ENCODE data around the gene GMCL2. TPM values are rescaled to one million over a fixed set of nuclear protein-coding genes. Genes with fewer than 3 reads are reported as not detected.

GMCL2 gene
- total RNA-seq, 4 donors from 2014 or later = not detected

DNA sequence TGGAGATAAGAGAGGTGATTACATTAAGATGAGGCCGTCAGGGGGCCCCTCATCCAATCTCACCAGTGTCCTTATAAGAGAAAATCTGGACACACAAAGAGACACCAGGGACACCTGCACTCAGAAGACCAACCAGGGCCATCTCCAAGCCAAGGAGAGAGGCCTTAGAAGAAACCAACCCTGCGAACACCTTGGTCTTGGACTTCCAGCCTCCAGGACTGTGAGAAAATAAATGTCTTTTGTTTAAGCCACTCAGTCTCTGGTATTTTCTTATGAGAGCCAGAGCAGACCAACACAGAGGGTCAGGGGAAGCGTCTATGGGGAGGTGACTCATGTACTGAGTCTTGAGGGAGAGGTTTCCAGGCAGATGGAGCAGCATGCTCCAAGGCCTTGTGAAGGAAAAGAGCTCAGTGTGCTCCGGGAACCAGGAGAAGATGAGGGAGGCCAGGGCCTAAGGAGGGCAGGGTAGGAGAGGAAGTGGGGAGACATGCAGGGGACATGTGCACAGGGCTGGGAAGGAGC, 40.0 kb upstream of the GMCL2 start:
- Histone ChIP-seq H3K9me3 (no peaks in the 10 kb centered on the region), H3K27ac (peak overlapping the region; percentile 76 to 84 (median 82)), H3K36me3 (peaks cover 0 to 27% (median 2%) of the 10 kb centered on the region in 4 donors), H3K4me1 (peaks cover 21 to 67% (median 37%) of the 10 kb centered on the region in 4 donors), H3K27me3 (no peaks in the 10 kb centered on the region), H3K4me3 (no peak overlapping the region)
- TF ChIP-seq, protein P1, sequence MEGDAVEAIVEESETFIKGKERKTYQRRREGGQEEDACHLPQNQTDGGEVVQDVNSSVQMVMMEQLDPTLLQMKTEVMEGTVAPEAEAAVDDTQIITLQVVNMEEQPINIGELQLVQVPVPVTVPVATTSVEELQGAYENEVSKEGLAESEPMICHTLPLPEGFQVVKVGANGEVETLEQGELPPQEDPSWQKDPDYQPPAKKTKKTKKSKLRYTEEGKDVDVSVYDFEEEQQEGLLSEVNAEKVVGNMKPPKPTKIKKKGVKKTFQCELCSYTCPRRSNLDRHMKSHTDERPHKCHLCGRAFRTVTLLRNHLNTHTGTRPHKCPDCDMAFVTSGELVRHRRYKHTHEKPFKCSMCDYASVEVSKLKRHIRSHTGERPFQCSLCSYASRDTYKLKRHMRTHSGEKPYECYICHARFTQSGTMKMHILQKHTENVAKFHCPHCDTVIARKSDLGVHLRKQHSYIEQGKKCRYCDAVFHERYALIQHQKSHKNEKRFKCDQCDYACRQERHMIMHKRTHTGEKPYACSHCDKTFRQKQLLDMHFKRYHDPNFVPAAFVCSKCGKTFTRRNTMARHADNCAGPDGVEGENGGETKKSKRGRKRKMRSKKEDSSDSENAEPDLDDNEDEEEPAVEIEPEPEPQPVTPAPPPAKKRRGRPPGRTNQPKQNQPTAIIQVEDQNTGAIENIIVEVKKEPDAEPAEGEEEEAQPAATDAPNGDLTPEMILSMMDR (IDR thresholded peaks at IDR 0.05) = no peak
- no peak for TF ChIP-seq POLR2A (IDR thresholded peaks at IDR 0.05)
- no peak for TF ChIP-seq EP300 (IDR thresholded peaks at IDR 0.05; ENCODE audit: low read depth)
- TF ChIP-seq POLR2AphosphoS5 (IDR thresholded peaks at IDR 0.05) = no peak
- in situ Hi-C loops (cut with MboI; ENCODE audit: low pct_ligation_motif_present in 1 of 4, low pct_unique_long_range_greater_than_20kb in 1 of 4, low sequenced_read_pairs in 3 of 4) = no loop called here
- intact Hi-C loops (cut with DNase I; ENCODE audit: low total_unique reads) = no loop called here
- no peak for DNase-seq
- 71 to 90% methylated on average over 2 to 4 of the region's 4 CpGs for WGBS, 2 donors (ENCODE audit: low coverage in 1 of 2)

DNA sequence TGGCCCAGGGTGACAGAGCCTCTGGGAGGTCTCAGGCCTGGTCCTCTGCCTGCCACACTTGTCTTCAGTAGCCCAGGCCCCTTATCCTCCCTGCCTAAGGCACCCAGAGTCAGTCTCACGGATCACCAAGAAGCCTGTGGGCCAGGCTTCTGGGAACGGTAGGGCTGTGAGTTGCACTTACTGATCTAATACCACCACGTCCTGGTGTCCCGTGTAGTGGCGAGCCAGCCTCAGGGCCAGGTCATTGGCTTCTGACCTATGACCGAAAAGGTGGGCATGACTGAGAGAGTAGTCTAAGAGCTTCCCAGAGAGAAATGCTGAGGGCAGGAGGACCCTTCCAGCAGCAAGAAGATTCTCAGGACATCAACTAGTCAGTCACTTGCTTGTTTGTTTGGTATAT, 38.0 kb upstream of the GMCL2 start:
- in situ Hi-C loops (cut with MboI; ENCODE audit: low pct_ligation_motif_present in 1 of 4, low pct_unique_long_range_greater_than_20kb in 1 of 4, low sequenced_read_pairs in 3 of 4) = no loop called here

DNA sequence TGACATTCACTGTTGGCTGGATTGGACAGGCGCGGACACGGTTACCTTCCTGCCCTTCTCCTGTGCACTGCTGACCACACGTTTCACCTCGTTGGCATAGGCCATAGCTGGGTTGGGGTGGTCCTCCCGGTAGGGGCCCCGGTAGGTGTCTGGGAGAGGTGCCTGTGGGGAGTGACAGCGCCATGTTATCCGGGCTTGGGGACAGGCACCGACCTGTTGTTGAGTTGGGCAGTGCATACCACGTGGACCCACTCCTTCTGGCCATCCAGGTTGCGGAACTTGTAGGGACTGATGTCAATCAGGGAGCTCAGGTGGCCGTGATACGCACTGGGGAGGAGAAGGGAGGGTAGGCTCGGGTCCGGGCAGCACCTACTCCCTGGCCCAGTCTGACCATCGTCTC, 37.2 kb upstream of the GMCL2 start:
- H3K4me3 ChIP-seq = no peak overlapping the region
- H3K27me3 ChIP-seq = no peaks in the 10 kb centered on the region
- peaks cover 0 to 47% (median 17%) of the 10 kb centered on the region in 4 donors for H3K4me1 ChIP-seq
- no peaks in the 10 kb centered on the region for H3K9me3 ChIP-seq
- no peak for TF ChIP-seq POLR2A (IDR thresholded peaks at IDR 0.05)
- no peak for TF ChIP-seq POLR2AphosphoS5 (IDR thresholded peaks at IDR 0.05)
- TF ChIP-seq, protein P1 (IDR thresholded peaks at IDR 0.05) = no peak
- no peak for TF ChIP-seq EP300 (IDR thresholded peaks at IDR 0.05; ENCODE audit: low read depth)
- intact Hi-C loops (cut with DNase I; ENCODE audit: low total_unique reads) (no loop called here), in situ Hi-C loops (cut with MboI; ENCODE audit: low pct_ligation_motif_present in 1 of 4, low pct_unique_long_range_greater_than_20kb in 1 of 4, low sequenced_read_pairs in 3 of 4) (no loop called here)
- no peak for DNase-seq
- H3K36me3 ChIP-seq = peaks cover 0 to 19% (median 2%) of the 10 kb centered on the region in 4 donors
- H3K27ac ChIP-seq = no peak overlapping the region
- WGBS, 2 donors (ENCODE audit: low coverage in 1 of 2) = 92% methylated on average over 17 of the region's 17 CpGs; no CpG with 5 or more reads in 1 of the 2 donors

More for the DNA sequence above, 38.0 kb upstream of the GMCL2 start:
- Histone ChIP-seq H3K27ac (peak overlapping the region; percentile 80 to 84 (median 82)), H3K36me3 (peaks cover 0 to 27% (median 2%) of the 10 kb centered on the region in 4 donors), H3K4me3 (no peak overlapping the region), H3K4me1 (peaks cover 6 to 55% (median 22%) of the 10 kb centered on the region in 4 donors), H3K9me3 (no peaks in the 10 kb centered on the region), H3K27me3 (no peaks in the 10 kb centered on the region)
- 94% methylated on average over 6 of the region's 6 CpGs; no CpG with 5 or more reads in 1 of the 2 donors for WGBS, 2 donors (ENCODE audit: low coverage in 1 of 2)
- intact Hi-C loops (cut with DNase I; ENCODE audit: low total_unique reads) = no loop called here
- DNase-seq = no peak
- TF ChIP-seq EP300 (IDR thresholded peaks at IDR 0.05; ENCODE audit: low read depth) (no peak), POLR2A (IDR thresholded peaks at IDR 0.05) (no peak), POLR2AphosphoS5 (IDR thresholded peaks at IDR 0.05) (no peak)
- TF ChIP-seq, protein P1 (IDR thresholded peaks at IDR 0.05) = no peak

DNA sequence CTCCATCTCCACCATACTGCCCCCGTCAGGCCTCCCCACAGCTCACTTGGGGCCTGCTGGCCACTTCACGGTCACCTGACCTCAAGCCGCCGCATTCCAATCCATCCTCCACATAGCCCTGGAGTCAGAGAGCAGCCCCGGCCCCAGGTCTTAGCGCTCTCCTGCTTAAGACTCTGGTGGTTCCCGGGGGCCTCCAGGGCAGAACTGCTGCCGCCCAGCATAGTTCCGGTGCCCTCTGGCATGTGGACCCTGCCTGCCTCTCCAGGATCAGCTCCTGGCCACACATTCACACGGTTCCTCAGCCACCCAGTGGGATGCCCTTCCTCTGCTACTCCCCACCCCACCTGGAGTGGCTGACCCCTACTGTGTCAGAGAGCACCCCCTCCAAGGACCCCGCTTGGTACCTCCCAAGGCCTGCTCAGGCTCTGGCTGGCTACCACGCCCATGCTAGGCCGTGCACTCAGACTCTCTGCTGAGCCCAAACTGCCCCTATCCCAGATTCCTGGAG, 36.7 kb upstream of the GMCL2 start:
- DNase-seq = no peak
- in situ Hi-C loops (cut with MboI; ENCODE audit: low pct_ligation_motif_present in 1 of 4, low pct_unique_long_range_greater_than_20kb in 1 of 4, low sequenced_read_pairs in 3 of 4) (no loop called here), intact Hi-C loops (cut with DNase I; ENCODE audit: low total_unique reads) (no loop called here)
- no peak overlapping the region for H3K4me3 ChIP-seq
- no peak overlapping the region for H3K27ac ChIP-seq
- peaks cover 0 to 42% (median 17%) of the 10 kb centered on the region in 4 donors for H3K4me1 ChIP-seq
- 78 to 94% methylated on average over 3 to 13 of the region's 13 CpGs for WGBS, 2 donors (ENCODE audit: low coverage in 1 of 2)
- TF ChIP-seq, protein P1 (IDR thresholded peaks at IDR 0.05) = no peak
- no peak for TF ChIP-seq POLR2AphosphoS5 (IDR thresholded peaks at IDR 0.05)
- no peak for TF ChIP-seq EP300 (IDR thresholded peaks at IDR 0.05; ENCODE audit: low read depth)
- TF ChIP-seq POLR2A (IDR thresholded peaks at IDR 0.05) = peak; percentile 5
- peaks cover 0 to 15% (median 2%) of the 10 kb centered on the region in 4 donors for H3K36me3 ChIP-seq
- H3K27me3 ChIP-seq = no peaks in the 10 kb centered on the region
- no peaks in the 10 kb centered on the region for H3K9me3 ChIP-seq

All from transverse colon (tissue), 4 donors.